H1 (cell line): ENCODE data around the gene TECTB. TPM values are rescaled to one million over a fixed set of nuclear protein-coding genes. Genes with fewer than 3 reads are reported as not detected.

Experiments used
- CTCF ChIA-PET: fragments of 300-600 bp; sonication (Branson Sonifier 250); formaldehyde crosslinking; loops from one replicate; lab custom pipeline; 2021; ENCODE audit not compliant: partially characterized antibody; lab: Charles Lee
- POLR2A ChIA-PET: fragments of 300-600 bp; sonication (Branson Sonifier 250); formaldehyde crosslinking; loops from one replicate; lab custom pipeline; 2021; ENCODE audit warnings: inconsistent platforms; ENCODE audit not compliant: partially characterized antibody; lab: Charles Lee
- DNase-seq, 2 experiments: peaks; one replicate each; pipeline versions ENCODE4 v3.0.0 to v3.0.0-alpha.2; 2010 to 2022; ENCODE audit warnings: low spot score in 2 of 2, low read depth in 1 of 2, mixed read lengths in 1 of 2
- FAIRE-seq: peaks from 2 replicates; lab custom pipeline; 2011; peaks lifted over from hg19 to GRCh38; lab: Jason Lieb, UNC
- H2AFZ ChIP-seq: 2 replicates; pipeline ENCODE4 v1.8.1; 2012; ENCODE audit warnings: low read length, inconsistent platforms
- H2AK5ac ChIP-seq: 2 replicates; pipeline ENCODE4 v1.6.1; 2013; ENCODE audit warnings: low read depth, low read length
- H2BK120ac ChIP-seq: replicated peaks from 2 replicates; pipeline ENCODE3; 2013; ENCODE audit warnings: low read depth, low read length, inconsistent platforms
- H2BK12ac ChIP-seq: 2 replicates; pipeline ENCODE4 v1.6.1; 2013; ENCODE audit warnings: low read depth, low read length
- H2BK15ac ChIP-seq: 2 replicates; pipeline ENCODE4 v1.6.1; 2013; ENCODE audit warnings: low read length
- H2BK20ac ChIP-seq: 2 replicates; pipeline ENCODE4 v1.6.1; 2013; ENCODE audit warnings: low read length
- H2BK5ac ChIP-seq: 2 replicates; pipeline ENCODE4 v1.6.1; 2013; ENCODE audit warnings: low read depth, low read length
- H3K14ac ChIP-seq: 2 replicates; pipeline ENCODE4 v1.6.1; 2013; ENCODE audit warnings: inconsistent platforms; ENCODE audit not compliant: insufficient read length
- H3K18ac ChIP-seq: 2 replicates; pipeline ENCODE4 v1.6.1; 2013; ENCODE audit warnings: low read length; ENCODE audit errors: extremely low read depth
- H3K23ac ChIP-seq: 2 replicates; pipeline ENCODE4 v1.6.1; 2013; ENCODE audit warnings: inconsistent platforms; ENCODE audit not compliant: insufficient read length
- H3K23me2 ChIP-seq: 2 replicates; pipeline ENCODE4 v1.6.1; 2013; ENCODE audit warnings: low read depth, low read length
- H3K27ac ChIP-seq: 2 replicates; pipeline ENCODE4 v1.6.1; 2011; ENCODE audit warnings: low read depth, low read length, inconsistent platforms
- H3K27me3 ChIP-seq, 4 experiments: replicated peaks in 1 of 4; 1 replicate in 1 of 4; 2 replicates in 3 of 4; pipeline versions ENCODE4 v1.6.1 to v1.8.1; 2011 to 2013; ENCODE audit warnings: low read length in 3 of 4, mild to moderate bottlenecking in 3 of 4, inconsistent platforms in 2 of 4, mixed read lengths in 2 of 4, moderate library complexity in 1 of 4; ENCODE audit not compliant: control insufficient read depth in 3 of 4, insufficient read depth in 3 of 4; ENCODE audit errors: extremely low read depth in 1 of 4
- H3K36me3 ChIP-seq, 4 experiments: 2 replicates each; pipeline versions ENCODE4 v1.6.1 to v1.8.1; 2011 to 2013; ENCODE audit warnings: mild to moderate bottlenecking in 4 of 4, low read length in 3 of 4, moderate library complexity in 2 of 4, control low read depth in 1 of 4, inconsistent platforms in 1 of 4; ENCODE audit not compliant: insufficient read depth in 4 of 4, control insufficient read depth in 2 of 4
- H3K4ac ChIP-seq: replicated peaks from 2 replicates; pipeline ENCODE3; 2013; ENCODE audit warnings: low read length, low read depth, mixed read lengths, inconsistent platforms; ENCODE audit not compliant: insufficient read length
- H3K4me1 ChIP-seq, 4 experiments: replicated peaks in 1 of 4; 1 replicate in 1 of 4; 2 replicates in 3 of 4; pipeline versions ENCODE4 v1.6.1 to v1.8.1; 2011 to 2013; ENCODE audit warnings: low read length in 3 of 4, inconsistent platforms in 2 of 4, mixed read lengths in 1 of 4; ENCODE audit not compliant: insufficient read depth in 4 of 4, control insufficient read depth in 3 of 4
- H3K4me2 ChIP-seq, 2 experiments: 2 replicates each; pipeline versions ENCODE4 v1.6.1 to v1.8.1; 2011 to 2013; ENCODE audit warnings: low read depth in 2 of 2, low read length in 2 of 2, control low read depth in 1 of 2, inconsistent platforms in 1 of 2, mild to moderate bottlenecking in 1 of 2; ENCODE audit not compliant: insufficient read depth in 1 of 2
- H3K4me3 ChIP-seq, 4 experiments: fragments of 200-600, 300-600 bp in 1 of 4; sonication (generic), shearing (Covaris generic), sonication (Bioruptor Twin) in 1 of 4; 2 replicates each; pipeline versions ENCODE4 v1.5.1 to v1.8.1; 2011 to 2016; ENCODE audit warnings: low read length in 4 of 4, low read depth in 3 of 4, control low read depth in 2 of 4, inconsistent platforms in 2 of 4, mild to moderate bottlenecking in 2 of 4, mixed read lengths in 1 of 4, moderate library complexity in 1 of 4; ENCODE audit not compliant: insufficient read depth in 2 of 4; ENCODE audit errors: extremely low read depth in 1 of 4
- H3K56ac ChIP-seq: replicated peaks from 2 replicates; pipeline ENCODE3; 2013; ENCODE audit warnings: low read depth, mild to moderate bottlenecking, mixed read lengths, low read length, inconsistent platforms; ENCODE audit not compliant: insufficient read length
- H3K79me1 ChIP-seq: 2 replicates; pipeline ENCODE4 v1.6.1; 2013; ENCODE audit warnings: low read depth, low read length, control low read depth
- H3K79me2 ChIP-seq, 2 experiments: 2 replicates each; pipeline versions ENCODE4 v1.6.1 to v1.8.1; 2012 to 2013; ENCODE audit warnings: low read length in 2 of 2, mild to moderate bottlenecking in 2 of 2, inconsistent platforms in 1 of 2; ENCODE audit not compliant: insufficient read depth in 2 of 2, control insufficient read depth in 1 of 2
- H3K9ac ChIP-seq, 4 experiments: replicated peaks in 1 of 4; 1 replicate in 1 of 4; 2 replicates in 3 of 4; pipeline versions ENCODE4 v1.6.1 to v1.8.1; 2011 to 2013; ENCODE audit warnings: low read depth in 3 of 4, low read length in 3 of 4, control low read depth in 2 of 4, mild to moderate bottlenecking in 2 of 4, moderate library complexity in 2 of 4, inconsistent platforms in 1 of 4; ENCODE audit errors: extremely low read depth in 1 of 4
- H3K9me3 ChIP-seq, 2 experiments: 2 replicates each; pipeline versions ENCODE4 v1.6.1 to v1.8.1; 2012 to 2013; ENCODE audit warnings: mild to moderate bottlenecking in 2 of 2, moderate library complexity in 2 of 2, control low read depth in 1 of 2, inconsistent platforms in 1 of 2, low read depth in 1 of 2, low read length in 1 of 2, mixed read lengths in 1 of 2; ENCODE audit not compliant: insufficient read depth in 2 of 2
- H4K20me1 ChIP-seq, 2 experiments: replicated peaks in 1 of 2; 2 replicates each; pipeline versions ENCODE3 to v1.8.1; 2011 to 2013; ENCODE audit warnings: inconsistent platforms in 2 of 2, low read length in 2 of 2, mild to moderate bottlenecking in 1 of 2; ENCODE audit not compliant: insufficient read depth in 2 of 2, control insufficient read depth in 1 of 2
- H4K5ac ChIP-seq: 2 replicates; pipeline ENCODE4 v1.6.1; 2013; ENCODE audit warnings: low read length, low read depth, mixed read lengths, inconsistent platforms; ENCODE audit not compliant: insufficient read length
- H4K8ac ChIP-seq: 2 replicates; pipeline ENCODE4 v1.8.0; 2013; ENCODE audit warnings: mild to moderate bottlenecking, moderate library complexity, low read length, inconsistent platforms; ENCODE audit not compliant: insufficient read depth; ENCODE audit errors: extremely low read depth
- H4K91ac ChIP-seq: replicated peaks from 2 replicates; pipeline ENCODE3; 2013; ENCODE audit warnings: low read length, mixed read lengths, inconsistent platforms; ENCODE audit not compliant: insufficient read length
- BACH1 ChIP-seq: IDR thresholded peaks from 2 replicates; pipeline ENCODE4 v1.6.1; 2012; ENCODE audit warnings: low read length, improper control_type of control experiment
- BRCA1 ChIP-seq: IDR thresholded peaks from 2 replicates; pipeline ENCODE4 v1.6.1; 2012; ENCODE audit warnings: low read depth, low read length, improper control_type of control experiment
- CEBPB ChIP-seq: IDR thresholded peaks from 2 replicates; pipeline ENCODE4 v1.6.1; 2012; ENCODE audit warnings: low read depth, low read length
- CTBP2 ChIP-seq: IDR thresholded peaks from 2 replicates; pipeline ENCODE4 v1.7.0; 2011; ENCODE audit warnings: borderline replicate concordance, mild to moderate bottlenecking, moderate library complexity, mixed read lengths, low read length; ENCODE audit not compliant: insufficient read depth, insufficient read length
- JUN ChIP-seq: IDR thresholded peaks from 2 replicates; pipeline ENCODE4 v1.6.1; 2011; ENCODE audit warnings: low read depth, mild to moderate bottlenecking, improper control_type of control experiment, low read length
- JUND ChIP-seq: IDR thresholded peaks from 2 replicates; pipeline ENCODE4 v1.6.1; 2011; ENCODE audit warnings: mild to moderate bottlenecking, improper control_type of control experiment, low read length
- KDM5A ChIP-seq: fragments of 200-600 bp; IDR thresholded peaks from 2 replicates; pipeline ENCODE4 v1.7.1; 2012; ENCODE audit warnings: mild to moderate bottlenecking, low read length, inconsistent platforms, mixed read lengths
- TAF7 ChIP-seq: optimal IDR thresholded peaks from 2 replicates; pipeline ENCODE3; 2011; ENCODE audit warnings: low read depth, mild to moderate bottlenecking, inconsistent platforms, low read length, moderate library complexity, borderline replicate concordance
- TBP ChIP-seq: IDR thresholded peaks from 2 replicates; pipeline ENCODE4 v1.6.1; 2011; ENCODE audit warnings: low read depth, low read length, improper control_type of control experiment
- WGBS, 2 experiments: shearing (Covaris generic) in 1 of 2; methylation state at CpG; one replicate each; pipeline versions ENCODE4 v1.1.6 to v1.1.7; 2013 to 2015; ENCODE audit warnings: low lambda C conversion rate in 2 of 2, mixed read lengths in 2 of 2, inconsistent platforms in 1 of 2, low coverage in 1 of 2, missing lambda C conversion rate in 1 of 2; ENCODE audit not compliant: insufficient replicate concordance in 2 of 2, insufficient coverage in 1 of 2, insufficient read length in 1 of 2; ENCODE audit errors: extremely low coverage in 1 of 2, missing lambda C conversion rate in 1 of 2; 5-methylcytosine and 5-hydroxymethylcytosine counted together
- polyA plus RNA-seq, 7 experiments: library from polyadenylated mRNA; depleted of rRNA in 3 of 7; stranded (reverse) in 5 of 7; unstranded in 2 of 7; fragments of >200 nt in 5 of 7; fragments of 200-250 nt in 2 of 7; gene quantifications; 1 replicate in 5 of 7; 2 replicates in 1 of 7; 4 replicates in 1 of 7; pipeline versions ENCODE4 v1.2.1 to v1.2.3, GENCODE V29; 2011 to 2013; ENCODE audit warnings: missing spikeins in 2 of 7, mixed read lengths in 2 of 7
- total RNA-seq: library from RNA; stranded (reverse); fragmentation: NEBNext Ultra II Directional; extraction: Animal tissue kit (Norgen Biotek cat#: 25700); gene quantifications from 2 replicates; pipeline ENCODE4 v1.2.1, GENCODE V29; 2021

TECTB gene
- total and polyA plus RNA-seq, 2 of the 8 experiments (the other 6 are each of a cell fraction or from before 2014, with no cell fraction given): not detected

- Histone ChIP-seq H2AK5ac (no peak overlapping the region), H3K14ac (no peak overlapping the region), H3K23me2 (no peaks in the 10 kb centered on the region), H2BK120ac (no peak overlapping the region), H3K56ac (no peak overlapping the region), H3K4me1 (no peaks in the 10 kb centered on the region), H2BK12ac (no peak overlapping the region), H4K91ac (no peak overlapping the region), H2AFZ (no peak overlapping the region), H3K9me3 (peaks cover 6 to 15% of the 10 kb centered on the region in 2 experiments; a peak in 3 of 4 replicates), H4K5ac (no peak overlapping the region), H2BK15ac (no peak overlapping the region), H2BK5ac (no peak overlapping the region), H3K4ac (no peak overlapping the region), H3K9ac (no peak overlapping the region), H4K20me1 (no peaks in the 10 kb centered on the region), H3K4me2 (no peak overlapping the region), H3K27me3 (no peaks in the 10 kb centered on the region), H3K79me2 (no peaks in the 10 kb centered on the region), H3K27ac (no peak overlapping the region), H3K4me3 (no peak overlapping the region), H3K79me1 (no peaks in the 10 kb centered on the region), H3K36me3 (no peaks in the 10 kb centered on the region), H4K8ac (no peak overlapping the region), H2BK20ac (no peak overlapping the region), H3K23ac (no peak overlapping the region), H3K18ac (no peak overlapping the region)
- CTCF ChIA-PET: no interaction called here
- DNase-seq (no peak), FAIRE-seq (no peak)
- TF ChIP-seq TAF7 (no peak), CEBPB (no peak), JUND (no peak), KDM5A (no peak), CTBP2 (no peak), BRCA1 (no peak), BACH1 (no peak), TBP (no peak), JUN (no peak)
- POLR2A ChIA-PET: no interaction called here
- 100% methylated on average over 2 of the region's 2 CpGs; no CpG with 5 or more reads in 1 of the 2 experiments for WGBS, 2 experiments
These were observed 32.6 kb upstream of the TECTB start for GRCh38 chr10:112250555-112250954.
